Neural cell (in vitro differentiated cells): Measurements from ENCODE around the gene C2orf72.

Experiments used
- CTCF ChIP-seq: fragments of 450-650 bp; IDR thresholded peaks from 2 replicates; pipeline ENCODE4 v1.5.1; 2014; ENCODE audit warnings: antibody characterized with exemption, mild to moderate bottlenecking, moderate library complexity; ENCODE audit not compliant: poor library complexity, severe bottlenecking
- EP300 ChIP-seq: fragments of 450-650 bp; conservative IDR thresholded peaks from 2 replicates; pipeline ENCODE4 v1.6.1; 2014; ENCODE audit warnings: antibody characterized with exemption, mild to moderate bottlenecking, moderate library complexity; ENCODE audit not compliant: poor library complexity, severe bottlenecking
- EZH2 ChIP-seq: fragments of 200-600, 300-800 bp; shearing (Covaris generic), sonication (generic); IDR thresholded peaks from 2 replicates; pipeline ENCODE4 v1.6.1; 2014; ENCODE audit warnings: antibody characterized with exemption, low read length, borderline replicate concordance, mild to moderate bottlenecking; ENCODE audit not compliant: insufficient read depth, poor library complexity, severe bottlenecking
- MXI1 ChIP-seq: fragments of 450-650 bp; conservative IDR thresholded peaks from 2 replicates; pipeline ENCODE4 v1.6.1; 2014; ENCODE audit warnings: antibody characterized with exemption, mild to moderate bottlenecking; ENCODE audit not compliant: poor library complexity, severe bottlenecking
- POLR2AphosphoS5 ChIP-seq: IDR thresholded peaks from 2 replicates; pipeline ENCODE4 v1.6.1; 2012
- REST ChIP-seq: IDR thresholded peaks from 2 replicates; pipeline ENCODE4 v1.6.1; 2012; ENCODE audit warnings: borderline replicate concordance
- TAF1 ChIP-seq: IDR thresholded peaks from 2 replicates; pipeline ENCODE4 v1.6.1; 2012; ENCODE audit warnings: low read depth

- TF ChIP-seq EP300 (no peak), CTCF (no peak), TAF1 (no peak), REST (no peak), EZH2 (no peak), MXI1 (no peak), POLR2AphosphoS5 (no peak)
These were observed 6.5 kb downstream of the C2orf72 start for GRCh38 chr2:231043796-231044195.
